Stimulated activated naive CD4-positive, alpha-beta T cell (primary cell): ENCODE results near the gene ADGRG3.
"Not testable (repeated sequence)": the region's sequence is repeated elsewhere in the genome, so short reads cannot be mapped to it uniquely, and the experiment has no call there.

Source experiments
- DNase-seq, 6 experiments: peaks; one replicate each; lab custom pipeline; 2025; lab: John Stamatoyannopoulos, UW

ADGRG3 gene

GRCh38 chr16:57663917-57664661 is 4.0 kb upstream of the ADGRG3 start:
- no peak for DNase-seq

- no peak for DNase-seq
Observed at GRCh38 chr16:57664662-57665025, 3.5 kb upstream of the ADGRG3 start.

- DNase-seq = no peak
Observed at GRCh38 chr16:57665541-57665940, 2.6 kb upstream of the ADGRG3 start.

GRCh38 chr16:57666353-57667047 is 1.6 kb upstream of the ADGRG3 start:
- DNase-seq = no peak

- no peak for DNase-seq
Observed at GRCh38 chr16:57667048-57667525, 1.0 kb upstream of the ADGRG3 start.

- DNase-seq = no peak
Observed at GRCh38 chr16:57667526-57668262, 412 bp upstream of the ADGRG3 start.

GRCh38 chr16:57668630-57669475 is 747 bp downstream of the ADGRG3 start:
- no peak for DNase-seq

- DNase-seq = no peak
Observed at GRCh38 chr16:57669476-57670162, 1.5 kb downstream of the ADGRG3 start.

- DNase-seq = no peak
Observed at GRCh38 chr16:57670196-57670595, 2.1 kb downstream of the ADGRG3 start.

- DNase-seq = not testable (repeated sequence)
Observed at GRCh38 chr16:57671451-57671850, 3.3 kb downstream of the ADGRG3 start.

- no peak for DNase-seq
Observed at GRCh38 chr16:57672416-57672815, 4.3 kb downstream of the ADGRG3 start.

- no peak for DNase-seq
Observed at GRCh38 chr16:57672824-57673223, 4.7 kb downstream of the ADGRG3 start.

GRCh38 chr16:57675741-57676551 is 7.8 kb downstream of the ADGRG3 start:
- DNase-seq = no peak

- DNase-seq = no peak
Observed at GRCh38 chr16:57676553-57677085, 8.5 kb downstream of the ADGRG3 start.

- no peak for DNase-seq
Observed at GRCh38 chr16:57677622-57678369, 9.7 kb downstream of the ADGRG3 start.

GRCh38 chr16:57679016-57679415 is 10.9 kb downstream of the ADGRG3 start:
- no peak for DNase-seq

GRCh38 chr16:57679767-57680482 is 11.8 kb downstream of the ADGRG3 start:
- DNase-seq = no peak

GRCh38 chr16:57680842-57681375 is 12.8 kb downstream of the ADGRG3 start:
- no peak for DNase-seq
